GM19452 (cell line): Measurements from ENCODE around the gene SSNA1.

Experiments
- ATAC-seq: cut with Tn5 transposase; IDR thresholded peaks from one replicate; pipeline ENCODE4 v1.9.1; 2021; ENCODE audit not compliant: unreplicated experiment

The SSNA1 gene

GRCh38 chr9:137219757-137220316 is 31.4 kb downstream of the SSNA1 start:
- no peak for ATAC-seq

- no peak for ATAC-seq
These were observed 32.0 kb downstream of the SSNA1 start for GRCh38 chr9:137220317-137221094.

GRCh38 chr9:137221095-137221505 is 32.6 kb downstream of the SSNA1 start:
- ATAC-seq: no peak

- no peak for ATAC-seq
These were observed 33.1 kb downstream of the SSNA1 start for GRCh38 chr9:137221506-137222111.

- peak; percentile 1 for ATAC-seq
These were observed 34.0 kb downstream of the SSNA1 start, which contains the start of gene RNF208 for GRCh38 chr9:137222190-137223077. TSS of gene RNF208 (minus strand) at chr9:137222240. CDS start at chr9:137221212, 1,028 bp downstream.

GRCh38 chr9:137223078-137223970 is 34.8 kb downstream of the SSNA1 start:
- peak; percentile 62 for ATAC-seq

GRCh38 chr9:137224830-137225694 is 36.6 kb downstream of the SSNA1 start, which contains the start of gene CYSRT1:
TSS of gene CYSRT1 (plus strand) at chr9:137225174. CDS start at chr9:137225622, 448 bp downstream.
- ATAC-seq: no peak

- no peak for ATAC-seq
These were observed 37.3 kb downstream of the SSNA1 start for GRCh38 chr9:137225699-137226331.

- ATAC-seq: no peak
These were observed 38.0 kb downstream of the SSNA1 start for GRCh38 chr9:137226338-137227053.

- ATAC-seq: no peak
These were observed 38.8 kb downstream of the SSNA1 start, which contains the start of gene RNF224 for GRCh38 chr9:137227054-137227852. TSS of gene RNF224 (plus strand) at chr9:137227502. CDS start at chr9:137228336, 834 bp downstream.

GRCh38 chr9:137227853-137228505 is 39.5 kb downstream of the SSNA1 start:
- no peak for ATAC-seq

GRCh38 chr9:137228506-137228967 is 40.1 kb downstream of the SSNA1 start:
- ATAC-seq: no peak

- ATAC-seq: no peak
These were observed 40.8 kb downstream of the SSNA1 start for GRCh38 chr9:137228968-137229896.

- no peak for ATAC-seq
These were observed 41.6 kb downstream of the SSNA1 start for GRCh38 chr9:137229903-137230704.
